Measurements from ENCODE around the gene RNU7-1. TPM values are rescaled to one million over a fixed set of nuclear protein-coding genes. Genes with fewer than 3 reads are reported as not detected.
A peak's percentile ranks its signal among the peaks of the same experiment; 100 is the strongest.

The RNU7-1 gene
- total and polyA plus RNA-seq, 10 of the 15 experiments (the other 5 are each of a cell fraction or from before 2014, with no cell fraction given): not detected

DNA sequence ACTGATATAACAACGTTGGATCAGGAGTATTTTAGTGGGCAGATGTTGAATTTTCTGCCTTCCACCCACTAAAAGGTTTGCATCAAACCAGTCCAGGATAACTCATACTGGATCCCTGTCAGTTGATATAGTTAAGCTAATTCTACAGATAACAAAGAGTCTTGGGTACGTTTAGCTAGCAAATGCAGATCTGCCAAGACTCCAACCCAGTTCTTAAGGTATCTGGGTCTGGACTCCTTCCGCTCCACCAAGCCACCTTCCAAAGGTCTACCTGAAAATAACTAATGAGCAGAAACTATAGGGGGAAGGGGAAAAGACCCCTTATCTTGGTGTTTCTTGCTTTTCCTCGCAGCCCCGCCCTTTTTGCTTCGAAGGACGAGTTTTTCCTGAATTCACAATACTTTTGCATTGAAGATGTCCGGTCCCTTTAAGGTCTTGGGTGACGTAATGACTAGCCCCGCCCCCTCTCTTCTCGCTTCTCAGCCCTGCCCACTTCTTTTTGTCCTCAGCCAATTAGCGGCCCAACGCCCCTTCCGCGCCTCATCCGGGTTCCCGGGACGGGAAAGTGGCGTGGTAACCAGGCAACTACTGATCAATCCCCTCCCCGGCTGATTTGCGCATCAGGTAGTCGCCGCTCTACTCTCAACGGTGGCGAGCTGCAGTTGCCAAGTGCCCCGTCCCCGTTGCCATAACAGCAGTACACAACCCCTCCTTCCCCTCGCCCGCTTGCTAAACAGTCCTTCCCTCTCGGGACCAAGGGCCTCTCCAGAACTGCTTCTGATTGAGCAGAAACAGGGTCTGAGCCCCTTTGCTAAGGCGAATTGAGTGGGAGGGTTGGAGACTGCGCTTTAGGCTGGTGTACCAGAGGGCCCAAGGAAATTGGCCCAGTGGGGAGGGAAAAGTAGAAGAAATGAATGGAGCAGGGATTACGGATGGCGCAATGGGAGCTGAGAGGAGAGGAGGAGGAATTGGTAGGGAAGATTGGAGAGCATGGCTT is 39.0 kb upstream of the RNU7-1 start, which contains the start of gene LRRC23 (continued):
- TF ChIP-seq, protein P1, sequence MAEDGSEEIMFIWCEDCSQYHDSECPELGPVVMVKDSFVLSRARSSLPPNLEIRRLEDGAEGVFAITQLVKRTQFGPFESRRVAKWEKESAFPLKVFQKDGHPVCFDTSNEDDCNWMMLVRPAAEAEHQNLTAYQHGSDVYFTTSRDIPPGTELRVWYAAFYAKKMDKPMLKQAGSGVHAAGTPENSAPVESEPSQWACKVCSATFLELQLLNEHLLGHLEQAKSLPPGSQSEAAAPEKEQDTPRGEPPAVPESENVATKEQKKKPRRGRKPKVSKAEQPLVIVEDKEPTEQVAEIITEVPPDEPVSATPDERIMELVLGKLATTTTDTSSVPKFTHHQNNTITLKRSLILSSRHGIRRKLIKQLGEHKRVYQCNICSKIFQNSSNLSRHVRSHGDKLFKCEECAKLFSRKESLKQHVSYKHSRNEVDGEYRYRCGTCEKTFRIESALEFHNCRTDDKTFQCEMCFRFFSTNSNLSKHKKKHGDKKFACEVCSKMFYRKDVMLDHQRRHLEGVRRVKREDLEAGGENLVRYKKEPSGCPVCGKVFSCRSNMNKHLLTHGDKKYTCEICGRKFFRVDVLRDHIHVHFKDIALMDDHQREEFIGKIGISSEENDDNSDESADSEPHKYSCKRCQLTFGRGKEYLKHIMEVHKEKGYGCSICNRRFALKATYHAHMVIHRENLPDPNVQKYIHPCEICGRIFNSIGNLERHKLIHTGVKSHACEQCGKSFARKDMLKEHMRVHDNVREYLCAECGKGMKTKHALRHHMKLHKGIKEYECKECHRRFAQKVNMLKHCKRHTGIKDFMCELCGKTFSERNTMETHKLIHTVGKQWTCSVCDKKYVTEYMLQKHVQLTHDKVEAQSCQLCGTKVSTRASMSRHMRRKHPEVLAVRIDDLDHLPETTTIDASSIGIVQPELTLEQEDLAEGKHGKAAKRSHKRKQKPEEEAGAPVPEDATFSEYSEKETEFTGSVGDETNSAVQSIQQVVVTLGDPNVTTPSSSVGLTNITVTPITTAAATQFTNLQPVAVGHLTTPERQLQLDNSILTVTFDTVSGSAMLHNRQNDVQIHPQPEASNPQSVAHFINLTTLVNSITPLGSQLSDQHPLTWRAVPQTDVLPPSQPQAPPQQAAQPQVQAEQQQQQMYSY (CRISPR knock-in tag; IDR thresholded peaks at IDR 0.05): no peak
- TF ChIP-seq ZBED1 (IDR thresholded peaks at IDR 0.05; ENCODE audit: borderline replicate concordance) (no peak), RUNX3 (IDR thresholded peaks at IDR 0.05; ENCODE audit: low read length) (no peak), CEBPB (IDR thresholded peaks at IDR 0.05; ENCODE audit: borderline replicate concordance in 1 of 2, low read depth in 2 of 2, low read length in 2 of 2) (no peak), CHD4 (IDR thresholded peaks at IDR 0.05) (no peak), NR2F1 (conservative IDR thresholded peaks at IDR 0.05) (no peak), BMI1 (IDR thresholded peaks at IDR 0.05; ENCODE audit: borderline replicate concordance) (peak; percentile 92), ZNF207 (IDR thresholded peaks at IDR 0.05; ENCODE audit: borderline replicate concordance) (no peak; the same call in 1 of the 2 replicates), KLF5 (IDR thresholded peaks at IDR 0.05; ENCODE audit: partially characterized antibody) (no peak), RCOR1 (conservative IDR thresholded peaks at IDR 0.05; ENCODE audit: low read depth, low read length) (no peak), SPI1 (IDR thresholded peaks at IDR 0.05; ENCODE audit: borderline replicate concordance, insufficient read depth, low read depth, low read length) (no peak), POLR2AphosphoS5 (IDR thresholded peaks at IDR 0.05; ENCODE audit: low read length) (peak; percentile 41; the same call in 1 of the 2 replicates), IKZF1 (conservative IDR thresholded peaks at IDR 0.05) (peak; percentile 23; the same call in 1 of the 2 replicates), ZNF274 (IDR thresholded peaks at IDR 0.05; ENCODE audit: insufficient read depth, insufficient read length) (no peak), NR2C2 (IDR thresholded peaks at IDR 0.05; ENCODE audit: borderline replicate concordance, control insufficient read depth, insufficient read length, low read depth) (no peak), NFIC (IDR thresholded peaks at IDR 0.05; ENCODE audit: low read depth, low read length) (no peak), ZNF622 (IDR thresholded peaks at IDR 0.05) (no peak), PAX8 (IDR thresholded peaks at IDR 0.05) (no peak), NFYA (IDR thresholded peaks at IDR 0.05; ENCODE audit: borderline replicate concordance, low read depth, low read length) (no peak), ETV6 (conservative IDR thresholded peaks at IDR 0.05 in 1 of 2, IDR thresholded peaks at IDR 0.05 in 1 of 2; ENCODE audit: borderline replicate concordance in 1 of 2, low read depth in 1 of 2) (no peak)
- TF ChIP-seq, protein P2, sequence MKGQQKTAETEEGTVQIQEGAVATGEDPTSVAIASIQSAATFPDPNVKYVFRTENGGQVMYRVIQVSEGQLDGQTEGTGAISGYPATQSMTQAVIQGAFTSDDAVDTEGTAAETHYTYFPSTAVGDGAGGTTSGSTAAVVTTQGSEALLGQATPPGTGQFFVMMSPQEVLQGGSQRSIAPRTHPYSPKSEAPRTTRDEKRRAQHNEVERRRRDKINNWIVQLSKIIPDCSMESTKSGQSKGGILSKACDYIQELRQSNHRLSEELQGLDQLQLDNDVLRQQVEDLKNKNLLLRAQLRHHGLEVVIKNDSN (IDR thresholded peaks at IDR 0.05; ENCODE audit: borderline replicate concordance, extremely low read length, insufficient read depth, low read depth, low read length): no peak
- TF ChIP-seq, protein P3, sequence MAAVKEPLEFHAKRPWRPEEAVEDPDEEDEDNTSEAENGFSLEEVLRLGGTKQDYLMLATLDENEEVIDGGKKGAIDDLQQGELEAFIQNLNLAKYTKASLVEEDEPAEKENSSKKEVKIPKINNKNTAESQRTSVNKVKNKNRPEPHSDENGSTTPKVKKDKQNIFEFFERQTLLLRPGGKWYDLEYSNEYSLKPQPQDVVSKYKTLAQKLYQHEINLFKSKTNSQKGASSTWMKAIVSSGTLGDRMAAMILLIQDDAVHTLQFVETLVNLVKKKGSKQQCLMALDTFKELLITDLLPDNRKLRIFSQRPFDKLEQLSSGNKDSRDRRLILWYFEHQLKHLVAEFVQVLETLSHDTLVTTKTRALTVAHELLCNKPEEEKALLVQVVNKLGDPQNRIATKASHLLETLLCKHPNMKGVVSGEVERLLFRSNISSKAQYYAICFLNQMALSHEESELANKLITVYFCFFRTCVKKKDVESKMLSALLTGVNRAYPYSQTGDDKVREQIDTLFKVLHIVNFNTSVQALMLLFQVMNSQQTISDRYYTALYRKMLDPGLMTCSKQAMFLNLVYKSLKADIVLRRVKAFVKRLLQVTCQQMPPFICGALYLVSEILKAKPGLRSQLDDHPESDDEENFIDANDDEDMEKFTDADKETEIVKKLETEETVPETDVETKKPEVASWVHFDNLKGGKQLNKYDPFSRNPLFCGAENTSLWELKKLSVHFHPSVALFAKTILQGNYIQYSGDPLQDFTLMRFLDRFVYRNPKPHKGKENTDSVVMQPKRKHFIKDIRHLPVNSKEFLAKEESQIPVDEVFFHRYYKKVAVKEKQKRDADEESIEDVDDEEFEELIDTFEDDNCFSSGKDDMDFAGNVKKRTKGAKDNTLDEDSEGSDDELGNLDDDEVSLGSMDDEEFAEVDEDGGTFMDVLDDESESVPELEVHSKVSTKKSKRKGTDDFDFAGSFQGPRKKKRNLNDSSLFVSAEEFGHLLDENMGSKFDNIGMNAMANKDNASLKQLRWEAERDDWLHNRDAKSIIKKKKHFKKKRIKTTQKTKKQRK (IDR thresholded peaks at IDR 0.05; ENCODE audit: low read depth, low read length): no peak

Measured in GM12878 (cell line).